Neural cell (in vitro differentiated cells): ENCODE measurements around the gene LAMP1. TPM values are rescaled to one million over a fixed set of nuclear protein-coding genes. Genes with fewer than 3 reads are reported as not detected.

Experiments
- H2AFZ ChIP-seq: fragments of 200-600, 300-800 bp; sonication (generic), shearing (Covaris generic); 2 replicates; pipeline ENCODE4 v1.6.0; 2014; ENCODE audit warnings: low read depth, mild to moderate bottlenecking, antibody characterized with exemption, low read length, moderate library complexity
- H3F3A ChIP-seq: fragments of 200-600 bp; shearing (Covaris generic); 2 replicates; pipeline ENCODE4 v1.6.1; 2016; ENCODE audit warnings: mild to moderate bottlenecking, moderate library complexity, mixed read lengths, antibody characterized with exemption, low read length; ENCODE audit not compliant: insufficient read depth, poor library complexity, severe bottlenecking
- H3K27ac ChIP-seq: fragments of 200-600, 300-800 bp; sonication (generic), shearing (Covaris generic); 2 replicates; pipeline ENCODE4 v1.5.1; 2014; ENCODE audit warnings: mild to moderate bottlenecking, low read length, moderate library complexity
- H3K27me3 ChIP-seq: fragments of 300-800, 200-600 bp; sonication (generic), shearing (Covaris generic); 2 replicates; pipeline ENCODE4 v1.6.0; 2014; ENCODE audit warnings: mild to moderate bottlenecking, low read depth, low read length, moderate library complexity; ENCODE audit not compliant: insufficient read depth
- H3K36me3 ChIP-seq: fragments of 300-800, 200-600 bp; sonication (generic), shearing (Covaris generic); 2 replicates; pipeline ENCODE4 v1.5.1; 2014; ENCODE audit warnings: mild to moderate bottlenecking, antibody characterized with exemption, low read length, moderate library complexity; ENCODE audit not compliant: insufficient read depth
- H3K4me2 ChIP-seq: fragments of 300-800, 200-600 bp; sonication (generic), shearing (Covaris generic); 2 replicates; pipeline ENCODE4 v1.6.0; 2014; ENCODE audit warnings: mild to moderate bottlenecking, low read length
- H3K4me3 ChIP-seq: fragments of 300-800, 200-600 bp; sonication (generic), shearing (Covaris generic); 2 replicates; pipeline ENCODE4 v1.5.1; 2014; ENCODE audit warnings: mild to moderate bottlenecking, low read length, moderate library complexity
- H3K79me2 ChIP-seq: fragments of 200-600 bp; shearing (Covaris generic); replicated peaks from 2 replicates; pipeline ENCODE4 v1.6.0; 2014; ENCODE audit warnings: mild to moderate bottlenecking, low read length, moderate library complexity; ENCODE audit not compliant: insufficient read depth
- H3K9ac ChIP-seq: fragments of 300-800, 200-600 bp; sonication (generic), shearing (Covaris generic); 2 replicates; pipeline ENCODE4 v1.6.1; 2016; ENCODE audit warnings: mild to moderate bottlenecking, low read length, mixed read lengths
- H3K9me2 ChIP-seq: fragments of 200-600 bp; shearing (Covaris generic); 2 replicates; pipeline ENCODE4 v1.6.1; 2016; ENCODE audit warnings: mild to moderate bottlenecking, low read length, mixed read lengths; ENCODE audit not compliant: insufficient read depth
- H3K9me3 ChIP-seq: fragments of 200-600, 300-800 bp; sonication (generic), shearing (Covaris generic); 2 replicates; pipeline ENCODE4 v1.6.1; 2016; ENCODE audit warnings: mild to moderate bottlenecking, mixed run types, low read length, moderate library complexity, mixed read lengths
- H4K20me1 ChIP-seq: fragments of 200-600 bp; shearing (Covaris generic); 2 replicates; pipeline ENCODE4 v1.6.1; 2016; ENCODE audit warnings: mild to moderate bottlenecking, mixed run types; ENCODE audit not compliant: insufficient read depth
- CTCF ChIP-seq: fragments of 450-650 bp; IDR thresholded peaks from 2 replicates; pipeline ENCODE4 v1.5.1; 2014; ENCODE audit warnings: antibody characterized with exemption, mild to moderate bottlenecking, moderate library complexity; ENCODE audit not compliant: poor library complexity, severe bottlenecking
- EP300 ChIP-seq: fragments of 450-650 bp; conservative IDR thresholded peaks from 2 replicates; pipeline ENCODE4 v1.6.1; 2014; ENCODE audit warnings: antibody characterized with exemption, mild to moderate bottlenecking, moderate library complexity; ENCODE audit not compliant: poor library complexity, severe bottlenecking
- EZH2 ChIP-seq: fragments of 200-600, 300-800 bp; shearing (Covaris generic), sonication (generic); IDR thresholded peaks from 2 replicates; pipeline ENCODE4 v1.6.1; 2014; ENCODE audit warnings: antibody characterized with exemption, low read length, borderline replicate concordance, mild to moderate bottlenecking; ENCODE audit not compliant: insufficient read depth, poor library complexity, severe bottlenecking
- MXI1 ChIP-seq: fragments of 450-650 bp; conservative IDR thresholded peaks from 2 replicates; pipeline ENCODE4 v1.6.1; 2014; ENCODE audit warnings: antibody characterized with exemption, mild to moderate bottlenecking; ENCODE audit not compliant: poor library complexity, severe bottlenecking
- POLR2AphosphoS5 ChIP-seq: IDR thresholded peaks from 2 replicates; pipeline ENCODE4 v1.6.1; 2012
- RAD21 ChIP-seq: fragments of 450-650 bp; conservative IDR thresholded peaks from 2 replicates; pipeline ENCODE4 v1.6.1; 2014; ENCODE audit warnings: antibody characterized with exemption, mild to moderate bottlenecking, moderate library complexity
- REST ChIP-seq: IDR thresholded peaks from 2 replicates; pipeline ENCODE4 v1.6.1; 2012; ENCODE audit warnings: borderline replicate concordance
- SMC3 ChIP-seq: fragments of 450-650 bp; conservative IDR thresholded peaks from 2 replicates; pipeline ENCODE4 v1.6.1; 2014; ENCODE audit warnings: antibody characterized with exemption, mild to moderate bottlenecking, moderate library complexity; ENCODE audit not compliant: poor library complexity
- TAF1 ChIP-seq: IDR thresholded peaks from 2 replicates; pipeline ENCODE4 v1.6.1; 2012; ENCODE audit warnings: low read depth
- polyA plus RNA-seq: library from polyadenylated mRNA; depleted of rRNA; stranded (reverse); fragments of >200 nt; gene quantifications from 2 replicates; pipeline ENCODE4 v1.2.3, GENCODE V29; 2014

The LAMP1 gene
- polyA plus RNA-seq, 1 donor from 2014 or later: 69.7 TPM

GRCh38 chr13:113351514-113352026 is 54.5 kb downstream of the LAMP1 start:
- no peak overlapping the region for H3K4me2 ChIP-seq
- no peak for TF ChIP-seq CTCF
- no peaks in the 10 kb centered on the region for H3K79me2 ChIP-seq
- H3K9ac ChIP-seq: no peak overlapping the region
- H3K36me3 ChIP-seq: no peaks in the 10 kb centered on the region
- no peaks in the 10 kb centered on the region for H4K20me1 ChIP-seq
- H2AFZ ChIP-seq: no peak overlapping the region
- no peaks in the 10 kb centered on the region for H3F3A ChIP-seq
- no peak overlapping the region for H3K4me3 ChIP-seq
- no peaks in the 10 kb centered on the region for H3K27me3 ChIP-seq
- H3K9me3 ChIP-seq: no peaks in the 10 kb centered on the region
- H3K9me2 ChIP-seq: no peaks in the 10 kb centered on the region
- H3K27ac ChIP-seq: no peak overlapping the region

GRCh38 chr13:113353254-113353653 is 56.2 kb downstream of the LAMP1 start:
- Histone ChIP-seq H3F3A (no peaks in the 10 kb centered on the region), H3K27ac (no peak overlapping the region), H3K79me2 (no peaks in the 10 kb centered on the region), H3K9ac (no peak overlapping the region), H2AFZ (no peak overlapping the region), H3K4me3 (no peak overlapping the region), H3K27me3 (no peaks in the 10 kb centered on the region), H3K36me3 (no peaks in the 10 kb centered on the region), H4K20me1 (no peaks in the 10 kb centered on the region), H3K9me3 (no peaks in the 10 kb centered on the region), H3K4me2 (no peak overlapping the region), H3K9me2 (no peaks in the 10 kb centered on the region)
- TF ChIP-seq REST (no peak), SMC3 (no peak), TAF1 (no peak), EZH2 (no peak), CTCF (no peak), RAD21 (no peak), MXI1 (no peak), POLR2AphosphoS5 (no peak), EP300 (no peak)
